HEK293 (cell line): ENCODE measurements around the gene CHMP4A.

Experiments
- CTCF ChIA-PET: fragments of 350-600 bp; formaldehyde crosslinking; extraction: SDS; loops from one replicate; lab custom pipeline; 2021; ENCODE audit warnings: antibody characterized with exemption; lab: Yijun Ruan, JAX
- POLR2A ChIA-PET: fragments of 300-600 bp; formaldehyde crosslinking; extraction: SDS; loops from one replicate; lab custom pipeline; 2020; ENCODE audit warnings: antibody characterized with exemption, inconsistent platforms; lab: Yijun Ruan, JAX
- H3K27ac ChIP-seq: fragments of 200-500 bp; sonication (Bioruptor generic); 2 replicates; pipeline ENCODE4 v1.5.1; 2014; ENCODE audit warnings: low read depth, low read length, control low read depth, inconsistent platforms; ENCODE audit errors: extremely low read depth
- H3K36me3 ChIP-seq, 2 experiments: fragments of 200-500 bp in 1 of 2; sonication (Bioruptor generic) in 1 of 2; 1 replicate in 1 of 2; 2 replicates in 1 of 2; pipeline ENCODE4 v1.5.1; 2014 to 2017; ENCODE audit warnings: inconsistent platforms in 2 of 2, low read length in 2 of 2; ENCODE audit not compliant: control insufficient read depth in 2 of 2, insufficient read depth in 1 of 2
- H3K4me1 ChIP-seq: fragments of 200-500 bp; sonication (Bioruptor generic); 2 replicates; pipeline ENCODE4 v1.5.1; 2014; ENCODE audit warnings: mild to moderate bottlenecking, low read length, inconsistent platforms; ENCODE audit not compliant: control insufficient read depth, insufficient read depth
- H3K4me3 ChIP-seq: 2 replicates; pipeline ENCODE4 v1.5.1; 2011; ENCODE audit warnings: low read depth, mild to moderate bottlenecking, control low read depth, low read length, moderate library complexity
- H3K9me3 ChIP-seq: fragments of 200-500 bp; sonication (Bioruptor generic); 2 replicates; pipeline ENCODE4 v1.5.1; 2014; ENCODE audit warnings: low read depth, low read length, inconsistent platforms; ENCODE audit not compliant: control insufficient read depth, insufficient read depth
- GLIS1 ChIP-seq: fragments of 450-650 bp; formaldehyde crosslinking; IDR thresholded peaks from 2 replicates; pipeline ENCODE4 v1.5.1; 2016; ENCODE audit warnings: missing biosample characterization, missing genetic modification characterization
- HOXA7 ChIP-seq: sonication (generic); formaldehyde crosslinking; IDR thresholded peaks from 2 replicates; pipeline ENCODE4 v1.8.1; 2022; ENCODE audit warnings: missing genetic modification reagents, borderline replicate concordance
- HOXD13 ChIP-seq: sonication (generic); formaldehyde crosslinking; IDR thresholded peaks from 2 replicates; pipeline ENCODE4 v1.8.0; 2022; ENCODE audit warnings: missing genetic modification reagents, borderline replicate concordance
- PRDM10 ChIP-seq: fragments of 450-650 bp; formaldehyde crosslinking; IDR thresholded peaks from 2 replicates; pipeline ENCODE4 v1.5.1; 2016; ENCODE audit warnings: missing biosample characterization, missing genetic modification characterization
- ZBTB26 ChIP-seq: fragments of 450-650 bp; formaldehyde crosslinking; optimal IDR thresholded peaks from 2 replicates; pipeline ENCODE3; 2016; ENCODE audit warnings: missing biosample characterization, mild to moderate bottlenecking, missing genetic modification characterization
- ZNF211 ChIP-seq: fragments of 450-650 bp; formaldehyde crosslinking; IDR thresholded peaks from 2 replicates; pipeline ENCODE4 v1.5.1; 2016; ENCODE audit warnings: low read depth, missing biosample characterization, missing genetic modification characterization
- ZNF23 ChIP-seq: fragments of 450-650 bp; formaldehyde crosslinking; IDR thresholded peaks from 2 replicates; pipeline ENCODE4 v1.5.1; 2016; ENCODE audit warnings: missing biosample characterization, missing genetic modification characterization, borderline replicate concordance
- ZNF302 ChIP-seq: fragments of 450-650 bp; formaldehyde crosslinking; IDR thresholded peaks from 2 replicates; pipeline ENCODE4 v1.5.1; 2016; ENCODE audit warnings: missing biosample characterization, missing genetic modification characterization, low read depth
- ZNF501 ChIP-seq: fragments of 450-650 bp; formaldehyde crosslinking; IDR thresholded peaks from 2 replicates; pipeline ENCODE4 v1.5.1; 2016; ENCODE audit warnings: missing biosample characterization, missing genetic modification characterization
- ZNF510 ChIP-seq: fragments of 450-650 bp; formaldehyde crosslinking; IDR thresholded peaks from 2 replicates; pipeline ENCODE4 v1.5.1; 2018; ENCODE audit warnings: mild to moderate bottlenecking, missing genetic modification characterization, missing biosample characterization; ENCODE audit not compliant: insufficient replicate concordance
- ZNF707 ChIP-seq: fragments of 450-650 bp; formaldehyde crosslinking; IDR thresholded peaks from 2 replicates; pipeline ENCODE4 v1.5.1; 2016; ENCODE audit warnings: missing biosample characterization, missing genetic modification characterization
- ZNF768 ChIP-seq: fragments of 450-650 bp; formaldehyde crosslinking; IDR thresholded peaks from 2 replicates; pipeline ENCODE4 v1.5.1; 2018; ENCODE audit warnings: missing biosample characterization, mild to moderate bottlenecking, missing genetic modification characterization
- ZNF785 ChIP-seq: fragments of 450-650 bp; formaldehyde crosslinking; IDR thresholded peaks from 2 replicates; pipeline ENCODE4 v1.5.1; 2016; ENCODE audit warnings: missing biosample characterization, missing genetic modification characterization
- ZNF837 ChIP-seq: fragments of 450-650 bp; formaldehyde crosslinking; IDR thresholded peaks from 2 replicates; pipeline ENCODE4 v1.5.1; 2016; ENCODE audit warnings: missing biosample characterization, missing genetic modification characterization
- ZSCAN30 ChIP-seq: fragments of 450-650 bp; IDR thresholded peaks from 2 replicates; pipeline ENCODE4 v1.5.1; 2018; ENCODE audit warnings: missing biosample characterization, mild to moderate bottlenecking, missing genetic modification characterization, moderate library complexity

Gene CHMP4A

GRCh38 chr14:24241829-24242443 lies 28.6 kb upstream of the CHMP4A start (continued):
- TF ChIP-seq ZNF768 (tag by site-specific recombination) (no peak), GLIS1 (tag by site-specific recombination) (peak; percentile 17; the same call in 1 of the 2 replicates), ZSCAN30 (tag by site-specific recombination) (no peak), ZNF510 (tag by site-specific recombination) (no peak), HOXD13 (no peak), ZNF501 (tag by site-specific recombination) (no peak), ZNF302 (no peak), HOXA7 (CRISPR knock-in tag) (no peak), ZNF785 (tag by site-specific recombination) (no peak), ZBTB26 (tag by site-specific recombination) (no peak)

- H3K36me3 ChIP-seq, result peaks cover 13 to 61% of the 10 kb centered on the region in 2 experiments; a peak in 2 of 3 replicates
- CTCF ChIA-PET, result interaction anchor here (0.6 to 7.2 kb wide), 6 partner anchors 32 to 191 kb away, joined by 3 to 133 read pairs (median 24); partner anchors contain the start of genes CBLN3, CIDEB, DHRS1 and KHNYN
- TF ChIP-seq GLIS1 (tag by site-specific recombination) (peak; percentile 67; the same call in 1 of the 2 replicates), ZNF211 (tag by site-specific recombination) (no peak)
- TF ChIP-seq, all 188 proteins: peak for 1
Observed at GRCh38 chr14:24240110-24240918, 27.0 kb upstream of the CHMP4A start.

DNA sequence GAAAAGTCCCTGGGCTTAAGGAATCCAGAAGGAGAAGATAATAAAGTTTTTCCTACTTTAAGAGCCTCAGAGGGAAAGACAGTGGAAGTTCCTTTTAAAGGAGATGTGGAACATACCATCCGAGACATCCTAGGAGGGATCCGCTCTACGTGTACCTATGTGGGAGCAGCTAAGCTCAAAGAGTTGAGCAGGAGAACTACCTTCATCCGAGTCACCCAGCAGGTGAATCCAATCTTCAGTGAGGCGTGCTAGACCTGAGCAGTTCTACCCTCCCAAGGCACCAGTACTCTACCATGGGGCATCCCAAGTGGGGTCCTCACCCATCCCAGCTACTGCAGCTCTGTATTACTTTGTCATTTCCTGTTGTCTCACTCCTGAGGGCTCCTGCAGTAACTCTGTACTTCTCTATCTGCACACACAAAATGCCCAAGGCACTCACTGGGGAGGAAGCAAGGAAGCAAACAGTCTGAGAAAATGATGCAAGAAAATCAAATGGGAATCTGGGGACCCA lies 25.3 kb upstream of the CHMP4A start:
- ChIA-PET CTCF (interaction anchor here (0.6 to 2.4 kb wide), 5 partner anchors 42 to 193 kb away, joined by 5 to 15 read pairs (median 5); partner anchors contain the start of genes CIDEB, DHRS1 and NOP9), POLR2A (interaction anchor here (0.8 to 1.7 kb wide), 4 partner anchors 23 to 97 kb away, joined by 3 to 6 read pairs (median 4); partner anchors contain the start of genes EMC9, MDP1 and RABGGTA)
- peaks cover 2% of the 10 kb centered on the region; the same call in 1 of the 2 replicates for H3K4me1 ChIP-seq
- peaks cover 13 to 74% of the 10 kb centered on the region in 2 experiments; a peak in 2 of 3 replicates for H3K36me3 ChIP-seq
- H3K9me3 ChIP-seq, result no peaks in the 10 kb centered on the region
- H3K27ac ChIP-seq, result no peak overlapping the region
- TF ChIP-seq ZNF837, result no peak
- no peak for TF ChIP-seq ZNF23 (tag by site-specific recombination)
- TF ChIP-seq ZNF707 (tag by site-specific recombination), result no peak
- peak; percentile 86 for TF ChIP-seq PRDM10 (tag by site-specific recombination)
- H3K4me3 ChIP-seq, result no peak overlapping the region

More at GRCh38 chr14:24240110-24240918, 27.0 kb upstream of the CHMP4A start:
- Histone ChIP-seq H3K27ac (no peak overlapping the region), H3K9me3 (no peaks in the 10 kb centered on the region), H3K4me3 (no peak overlapping the region), H3K4me1 (no peaks in the 10 kb centered on the region)
- POLR2A ChIA-PET, result interaction anchor here (0.9 kb wide), 1 partner anchor 31 kb away, joined by 3 read pairs; the partner anchor contains the start of gene RABGGTA
